ENCODE results near the gene NOL6. TPM values are rescaled to one million over a fixed set of nuclear protein-coding genes. Genes with fewer than 3 reads are reported as not detected.
A peak's percentile ranks its signal among the peaks of the same experiment; 100 is the strongest.

Gene NOL6
- total and polyA plus RNA-seq, 2 of the 13 experiments (the other 11 are each of a cell fraction or from before 2014, with no cell fraction given), result 17.0 to 30.2 TPM

- TF ChIP-seq MBNL3 (CRISPR knock-in tag; conservative IDR thresholded peaks at IDR 0.05) (no peak), ZNF598 (CRISPR knock-in tag; IDR thresholded peaks at IDR 0.05; ENCODE audit: borderline replicate concordance) (peak; percentile 31; the same call in 1 of the 2 replicates), FOXA1 (IDR thresholded peaks at IDR 0.05) (no peak), FOXA1 (CRISPR knock-in tag; IDR thresholded peaks at IDR 0.05) (no peak), RFX1 (IDR thresholded peaks at IDR 0.05) (no peak), NR2F6 (IDR thresholded peaks at IDR 0.05) (peak; percentile 48; the same call in 1 of the 2 replicates), NR2F6 (CRISPR knock-in tag; IDR thresholded peaks at IDR 0.05) (0 out of 2 replicates have a peak, but pooled peaks have one; percentile 23), SALL1 (CRISPR knock-in tag; IDR thresholded peaks at IDR 0.05) (0 out of 2 replicates have a peak, but pooled peaks have one; percentile 21), IKZF4 (CRISPR knock-in tag; IDR thresholded peaks at IDR 0.05; ENCODE audit: borderline replicate concordance, low read depth, not compliant biosample characterization) (no peak), SUZ12 (IDR thresholded peaks at IDR 0.05; ENCODE audit: low read depth, low read length) (no peak), MLXIP (CRISPR knock-in tag; IDR thresholded peaks at IDR 0.05; ENCODE audit: borderline replicate concordance) (no peak), TFE3 (CRISPR knock-in tag; IDR thresholded peaks at IDR 0.05) (no peak)
Measured at GRCh38 chr9:33466565-33467495, 6.9 kb downstream of the NOL6 start (continued).

Data from HepG2 (cell line).